HEK293T (cell line): ENCODE results near the gene CACNB1.

Experiments used
- ARNT ChIP-seq: fragments of 450-650 bp; IDR thresholded peaks from 2 replicates; pipeline ENCODE4 v1.6.1; 2017; ENCODE audit warnings: mild to moderate bottlenecking
- BHLHE40 ChIP-seq: fragments of 450-650 bp; IDR thresholded peaks from 2 replicates; pipeline ENCODE4 v1.6.1; 2016; ENCODE audit warnings: mild to moderate bottlenecking, moderate library complexity, borderline replicate concordance
- CTBP1 ChIP-seq: fragments of 450-650 bp; IDR thresholded peaks from 2 replicates; pipeline ENCODE4 v1.6.1; 2016; ENCODE audit warnings: borderline replicate concordance
- FOXK2 ChIP-seq: fragments of 450-650 bp; IDR thresholded peaks from 2 replicates; pipeline ENCODE4 v1.6.1; 2016; ENCODE audit warnings: mild to moderate bottlenecking
- FOXM1 ChIP-seq: fragments of 450-650 bp; IDR thresholded peaks from 2 replicates; pipeline ENCODE4 v1.6.1; 2017; ENCODE audit warnings: mild to moderate bottlenecking, borderline replicate concordance
- HDGF ChIP-seq: fragments of 450-650 bp; IDR thresholded peaks from 2 replicates; pipeline ENCODE4 v1.6.1; 2017; ENCODE audit warnings: antibody characterized with exemption, borderline replicate concordance
- PKNOX1 ChIP-seq: fragments of 450-650 bp; IDR thresholded peaks from 2 replicates; pipeline ENCODE4 v1.6.1; 2016
- SP1 ChIP-seq: fragments of 450-650 bp; IDR thresholded peaks from 2 replicates; pipeline ENCODE4 v1.6.1; 2017
- TARDBP ChIP-seq: fragments of 450-650 bp; IDR thresholded peaks from 2 replicates; pipeline ENCODE4 v1.6.1; 2016

GRCh38 chr17:39139561-39139960 is 57.9 kb downstream of the CACNB1 start:
- TF ChIP-seq SP1: no peak
- TF ChIP-seq HDGF: no peak
- TF ChIP-seq PKNOX1: no peak
- TF ChIP-seq FOXM1: no peak
- TF ChIP-seq FOXK2: no peak
- no peak for TF ChIP-seq BHLHE40
- no peak for TF ChIP-seq ARNT
- TF ChIP-seq CTBP1: no peak
- no peak for TF ChIP-seq TARDBP
